Activated T-helper 2 cell treated with anti-CD3 and anti-CD28 coated beads, Interferon-gamma antibody, Interleukin-2, Interleukin-4, amounts not matched to agents 10 μg/mL and 5 μg/mL and 100 μg/mL, durations not matched to agents 14 hours and 24 hours and 36 hours (primary cell): ENCODE results near the gene SPAG16. TPM values are rescaled to one million over a fixed set of nuclear protein-coding genes. Genes with fewer than 3 reads are reported as not detected.

Experiments
- DNase-seq: peaks from one replicate; pipeline ENCODE4 v3.0.0; 2021; ENCODE audit warnings: low spot score
- H3K27ac Mint-ChIP-seq: one replicate; pipeline ENCODE4 v1.8.0; 2021; ENCODE audit warnings: mixed read lengths
- H3K27me3 Mint-ChIP-seq: one replicate; pipeline ENCODE4 v1.8.0; 2021; ENCODE audit warnings: low read depth, mixed read lengths
- H3K36me3 Mint-ChIP-seq: one replicate; pipeline ENCODE4 v1.8.0; 2021; ENCODE audit warnings: low read depth, mixed read lengths
- H3K4me1 Mint-ChIP-seq: one replicate; pipeline ENCODE4 v1.8.0; 2021; ENCODE audit warnings: low read depth, mixed read lengths
- H3K4me3 Mint-ChIP-seq: one replicate; pipeline ENCODE4 v1.8.0; 2021; ENCODE audit warnings: low read depth, mild to moderate bottlenecking, moderate library complexity, mixed read lengths
- H3K9me3 Mint-ChIP-seq: one replicate; pipeline ENCODE4 v1.8.0; 2021; ENCODE audit warnings: mixed read lengths
- intact Hi-C: fragments of 100-400 bp; cut with micrococcal nuclease; formaldehyde crosslinking; loops from one replicate; pipeline ENCODE4 v1.15.1; 2023
- total RNA-seq: library from RNA; stranded (reverse); gene quantifications from 2 replicates; pipeline ENCODE4 v1.2.3, GENCODE V29; 2022

SPAG16 gene
- total RNA-seq, 1 donor from 2014 or later: 7.5 TPM

DNA sequence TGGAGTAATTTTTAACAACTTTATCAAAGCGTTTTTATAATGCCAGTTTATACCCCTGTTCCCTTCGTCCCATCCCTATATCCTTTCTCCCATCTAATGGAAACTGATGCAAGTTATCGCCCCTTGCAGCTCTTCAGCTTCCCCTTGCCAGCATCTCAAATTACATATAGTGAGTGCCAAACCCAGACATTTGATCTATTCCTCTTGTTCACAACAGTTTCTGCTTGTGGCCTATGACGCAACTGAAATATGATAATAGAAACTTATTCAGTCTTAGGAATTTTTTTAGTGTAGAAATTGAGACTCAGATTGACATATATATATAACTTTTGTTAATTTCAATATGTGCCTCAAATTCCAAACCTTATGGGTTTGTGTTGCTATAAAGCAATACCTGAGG lies 564.4 kb downstream of the SPAG16 start:
- intact Hi-C loops: no loop called here
- H3K36me3 Mint-ChIP-seq: no peaks in the 10 kb centered on the region

DNA sequence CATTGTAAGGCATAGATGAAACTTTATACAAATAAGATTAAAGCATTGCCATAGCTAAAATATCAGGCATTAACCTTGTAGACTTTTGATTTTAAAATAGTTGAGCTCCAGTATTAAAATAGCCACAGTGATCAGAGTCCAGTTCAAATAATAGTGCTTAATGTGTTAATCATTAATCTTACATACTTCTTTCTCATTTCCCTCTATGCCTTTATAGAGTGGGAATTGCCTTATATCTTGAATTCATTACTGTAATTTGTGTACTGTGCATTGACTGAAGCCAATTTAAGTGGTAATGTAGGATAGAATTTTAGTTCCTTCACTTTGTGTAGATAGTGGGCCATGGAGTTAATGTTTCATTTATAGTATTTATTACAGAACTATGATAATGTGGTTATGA lies 577.4 kb downstream of the SPAG16 start:
- no peaks in the 10 kb centered on the region for H3K9me3 Mint-ChIP-seq
- intact Hi-C loops: no loop called here

More for the DNA sequence above, 564.4 kb downstream of the SPAG16 start:
- H3K27me3 Mint-ChIP-seq: no peaks in the 10 kb centered on the region
- H3K9me3 Mint-ChIP-seq: no peaks in the 10 kb centered on the region
- H3K4me1 Mint-ChIP-seq: no peaks in the 10 kb centered on the region
- H3K4me3 Mint-ChIP-seq: no peak overlapping the region
- H3K27ac Mint-ChIP-seq: no peak overlapping the region
- no peak for DNase-seq

DNA sequence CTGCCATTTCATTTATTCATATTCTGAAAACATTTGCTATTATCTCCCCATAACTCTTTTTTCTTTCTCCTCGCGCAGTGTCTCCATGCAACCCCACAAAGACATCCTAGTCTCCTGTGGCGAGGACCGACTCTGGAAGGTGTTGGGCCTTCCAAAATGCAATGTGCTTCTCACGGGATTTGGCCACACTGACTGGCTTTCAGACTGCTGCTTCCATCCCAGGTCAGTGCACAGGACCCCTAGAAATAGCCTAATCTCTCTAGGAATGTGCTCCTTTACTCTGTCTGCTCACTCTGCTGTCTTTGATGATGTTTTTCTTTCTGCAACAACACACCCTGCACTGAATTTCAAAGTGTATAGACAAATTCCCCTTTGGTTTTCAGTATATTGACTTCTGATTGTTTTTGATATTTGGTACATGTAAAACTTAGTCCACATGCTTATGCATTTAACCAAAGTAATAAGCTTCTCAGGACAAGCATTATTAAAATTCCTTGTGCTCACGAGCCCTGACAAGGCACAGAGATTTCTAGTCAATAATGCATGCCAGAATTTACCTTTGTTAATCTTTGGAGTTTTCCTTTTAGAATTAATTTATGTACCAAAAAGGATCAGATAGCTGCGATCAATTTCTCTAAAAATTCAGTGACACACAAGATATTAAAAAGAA lies 578.3 kb downstream of the SPAG16 start:
- H3K9me3 Mint-ChIP-seq: no peaks in the 10 kb centered on the region
- H3K36me3 Mint-ChIP-seq: no peaks in the 10 kb centered on the region
- no peaks in the 10 kb centered on the region for H3K27me3 Mint-ChIP-seq
- H3K4me3 Mint-ChIP-seq: no peak overlapping the region
- no peaks in the 10 kb centered on the region for H3K4me1 Mint-ChIP-seq
- intact Hi-C loops: no loop called here
- no peak overlapping the region for H3K27ac Mint-ChIP-seq
- no peak for DNase-seq

More for the DNA sequence above, 577.4 kb downstream of the SPAG16 start:
- Mint-ChIP-seq H3K36me3 (no peaks in the 10 kb centered on the region), H3K4me3 (no peak overlapping the region), H3K27ac (no peak overlapping the region), H3K4me1 (no peaks in the 10 kb centered on the region), H3K27me3 (no peaks in the 10 kb centered on the region)
- no peak for DNase-seq

DNA sequence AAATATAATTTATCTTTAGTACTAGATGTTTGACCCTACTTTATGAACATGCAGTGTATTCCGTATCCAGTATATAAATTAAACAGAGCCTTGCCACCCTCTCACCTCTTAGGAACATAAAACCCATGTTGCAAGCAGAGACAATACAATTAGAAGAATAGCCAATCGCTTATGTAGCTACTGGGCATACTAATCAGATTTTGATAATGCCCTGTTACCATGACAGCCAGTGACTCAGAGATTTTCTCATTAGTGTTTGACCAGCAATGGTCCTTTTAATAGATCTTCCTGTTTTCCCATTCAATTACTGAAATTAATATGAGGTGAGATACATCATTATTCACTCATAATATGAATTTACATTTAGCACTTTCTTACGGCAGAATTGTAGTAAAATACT lies 579.3 kb downstream of the SPAG16 start:
- no peak for DNase-seq
- intact Hi-C loops: no loop called here
- H3K36me3 Mint-ChIP-seq: no peaks in the 10 kb centered on the region
- no peaks in the 10 kb centered on the region for H3K4me1 Mint-ChIP-seq
- no peak overlapping the region for H3K4me3 Mint-ChIP-seq
- H3K9me3 Mint-ChIP-seq: no peaks in the 10 kb centered on the region
- H3K27me3 Mint-ChIP-seq: no peaks in the 10 kb centered on the region
- H3K27ac Mint-ChIP-seq: no peak overlapping the region

DNA sequence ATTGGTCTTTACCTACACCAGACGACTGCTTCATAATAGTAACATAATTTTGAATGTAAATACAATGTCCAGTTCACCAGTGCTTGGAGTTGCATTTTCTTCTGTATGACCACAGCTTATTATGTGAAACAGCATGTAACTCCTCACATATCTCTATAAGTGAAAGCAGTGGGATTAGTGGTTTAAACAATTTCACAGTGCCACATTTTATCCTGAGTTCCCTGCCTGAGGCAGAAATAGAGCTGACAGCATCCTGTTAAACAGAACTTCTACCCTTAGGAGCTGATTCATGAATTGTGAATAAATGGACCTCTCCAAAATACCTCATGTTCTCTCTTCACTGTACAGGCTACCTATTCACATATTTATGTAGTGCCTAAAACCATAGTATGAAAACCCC lies 584.3 kb downstream of the SPAG16 start:
- no peak overlapping the region for H3K27ac Mint-ChIP-seq
- H3K36me3 Mint-ChIP-seq: no peaks in the 10 kb centered on the region
- no peaks in the 10 kb centered on the region for H3K4me1 Mint-ChIP-seq
- no peak for DNase-seq
- H3K9me3 Mint-ChIP-seq: no peaks in the 10 kb centered on the region
- H3K27me3 Mint-ChIP-seq: no peaks in the 10 kb centered on the region
- H3K4me3 Mint-ChIP-seq: no peak overlapping the region
- intact Hi-C loops: no loop called here

DNA sequence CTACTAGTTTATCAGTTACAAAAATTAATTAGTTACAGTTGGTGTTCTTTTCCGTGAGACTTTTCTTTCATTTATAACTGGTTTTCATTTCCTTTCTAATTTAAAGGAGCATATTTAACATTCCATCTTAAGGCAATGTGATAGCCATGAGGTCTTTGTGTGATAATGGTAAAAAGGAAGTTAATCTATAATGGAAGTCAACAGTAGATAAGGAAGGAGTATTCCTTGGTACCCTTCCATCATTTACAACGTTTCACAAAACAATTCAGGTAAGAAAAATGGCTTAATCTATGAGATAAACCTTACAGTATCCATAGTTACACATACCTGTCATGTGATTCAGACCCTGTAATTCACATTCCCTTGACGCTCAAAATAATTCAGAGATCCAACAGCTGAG lies 601.2 kb downstream of the SPAG16 start:
- H3K4me1 Mint-ChIP-seq: no peaks in the 10 kb centered on the region
- intact Hi-C loops: no loop called here
- DNase-seq: no peak
- no peak overlapping the region for H3K4me3 Mint-ChIP-seq
- H3K27ac Mint-ChIP-seq: no peak overlapping the region
- H3K36me3 Mint-ChIP-seq: no peaks in the 10 kb centered on the region
- no peaks in the 10 kb centered on the region for H3K27me3 Mint-ChIP-seq
- no peaks in the 10 kb centered on the region for H3K9me3 Mint-ChIP-seq

DNA sequence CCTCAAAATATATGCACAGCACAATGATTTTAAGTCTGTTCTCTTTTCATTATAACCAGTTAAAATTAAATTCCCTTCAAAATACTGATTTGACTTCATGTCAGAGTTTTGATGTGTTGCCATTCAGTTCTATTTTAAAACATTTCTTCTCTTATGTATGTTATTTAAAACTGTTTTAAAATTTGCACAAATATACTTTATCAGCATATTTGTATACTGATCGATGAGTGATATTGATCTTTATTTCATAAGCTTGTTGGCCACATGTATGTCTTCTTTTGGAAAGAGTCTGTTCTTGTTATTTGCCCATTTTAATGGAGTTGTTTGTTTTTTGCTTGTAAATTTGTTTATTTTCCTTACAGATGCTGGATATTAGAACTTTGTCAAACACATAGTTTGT lies 630.2 kb downstream of the SPAG16 start:
- H3K4me3 Mint-ChIP-seq: no peak overlapping the region
- no peak for DNase-seq
- H3K27ac Mint-ChIP-seq: no peak overlapping the region
- H3K27me3 Mint-ChIP-seq: no peaks in the 10 kb centered on the region
- H3K4me1 Mint-ChIP-seq: no peaks in the 10 kb centered on the region
- intact Hi-C loops: no loop called here
- peaks cover 17% of the 10 kb centered on the region for H3K9me3 Mint-ChIP-seq
- H3K36me3 Mint-ChIP-seq: no peaks in the 10 kb centered on the region

DNA sequence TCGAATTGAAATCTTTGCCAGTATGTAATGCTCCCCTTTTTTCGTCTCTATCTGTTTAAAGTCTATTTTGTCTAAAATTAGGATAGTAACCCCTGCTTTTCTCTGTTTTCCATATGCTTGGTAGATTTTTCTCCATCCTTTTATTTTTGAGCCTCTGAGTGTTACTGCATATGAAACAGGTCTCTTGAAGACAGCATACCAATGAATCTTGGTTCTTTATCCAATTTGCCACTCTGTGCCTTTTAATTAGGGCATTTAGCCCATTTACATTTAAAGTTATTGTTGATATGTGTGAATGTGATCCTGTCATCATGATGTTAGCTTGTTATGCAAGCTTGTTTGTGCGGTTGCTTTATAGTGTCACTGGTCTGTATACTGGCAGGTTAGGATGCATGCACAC lies 635.8 kb downstream of the SPAG16 start:
- H3K27me3 Mint-ChIP-seq: no peaks in the 10 kb centered on the region

DNA sequence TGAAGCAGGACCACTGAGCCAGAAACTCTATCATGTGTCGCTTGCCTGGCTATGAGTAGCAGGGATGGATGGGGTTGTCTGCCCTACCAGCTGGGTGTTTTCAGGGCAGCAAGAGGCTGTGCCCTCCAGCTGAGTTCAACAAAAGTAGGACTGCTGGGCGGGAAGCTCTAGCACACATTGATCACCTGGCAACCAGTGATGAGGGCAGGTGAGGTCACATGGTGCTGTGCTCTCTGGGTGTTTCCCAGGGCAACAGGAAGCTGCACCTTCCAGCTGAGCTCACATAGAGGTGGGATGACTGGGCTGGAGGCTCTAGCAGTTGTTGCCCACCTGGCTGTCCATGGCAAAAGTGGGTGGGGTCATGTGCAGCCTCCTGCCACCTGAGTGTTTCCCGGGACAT lies 639.3 kb downstream of the SPAG16 start:
- no peaks in the 10 kb centered on the region for H3K4me1 Mint-ChIP-seq
- no peak for DNase-seq
- no peak overlapping the region for H3K4me3 Mint-ChIP-seq
- no peak overlapping the region for H3K27ac Mint-ChIP-seq
- H3K36me3 Mint-ChIP-seq: no peaks in the 10 kb centered on the region
- peaks cover 33% of the 10 kb centered on the region for H3K9me3 Mint-ChIP-seq
- no peaks in the 10 kb centered on the region for H3K27me3 Mint-ChIP-seq
- intact Hi-C loops: no loop called here

More for the DNA sequence above, 635.8 kb downstream of the SPAG16 start:
- H3K4me3 Mint-ChIP-seq: no peak overlapping the region
- H3K9me3 Mint-ChIP-seq: peaks cover 43% of the 10 kb centered on the region
- H3K36me3 Mint-ChIP-seq: no peaks in the 10 kb centered on the region
- no peak overlapping the region for H3K27ac Mint-ChIP-seq
- no peaks in the 10 kb centered on the region for H3K4me1 Mint-ChIP-seq
- intact Hi-C loops: no loop called here
- DNase-seq: no peak

DNA sequence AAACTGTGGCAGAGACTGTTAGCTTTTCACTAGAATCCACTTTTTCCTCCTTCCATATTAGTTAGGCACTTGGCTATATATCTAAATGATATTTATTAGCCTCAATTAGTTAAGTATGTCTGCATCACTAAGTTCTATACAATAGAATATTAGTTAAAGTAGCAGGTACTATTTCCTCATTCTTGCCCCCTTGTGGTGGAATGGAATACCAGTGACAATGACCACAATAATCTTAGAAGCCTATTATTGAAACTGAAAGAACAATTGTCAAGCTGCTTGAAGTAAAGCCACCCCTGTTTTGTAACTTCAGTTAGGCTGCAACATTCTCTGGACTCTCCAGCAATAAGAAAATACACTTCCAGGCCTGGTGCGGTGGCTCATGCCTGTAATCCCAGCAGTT lies 650.3 kb downstream of the SPAG16 start:
- Mint-ChIP-seq H3K36me3 (no peaks in the 10 kb centered on the region), H3K27ac (no peak overlapping the region), H3K27me3 (no peaks in the 10 kb centered on the region), H3K4me3 (no peak overlapping the region), H3K4me1 (no peaks in the 10 kb centered on the region), H3K9me3 (no peaks in the 10 kb centered on the region)
- DNase-seq: no peak
- intact Hi-C loops: loop anchor here (2.0 kb wide), 1 partner anchor 684 kb away; no protein-coding TSS in a partner anchor

DNA sequence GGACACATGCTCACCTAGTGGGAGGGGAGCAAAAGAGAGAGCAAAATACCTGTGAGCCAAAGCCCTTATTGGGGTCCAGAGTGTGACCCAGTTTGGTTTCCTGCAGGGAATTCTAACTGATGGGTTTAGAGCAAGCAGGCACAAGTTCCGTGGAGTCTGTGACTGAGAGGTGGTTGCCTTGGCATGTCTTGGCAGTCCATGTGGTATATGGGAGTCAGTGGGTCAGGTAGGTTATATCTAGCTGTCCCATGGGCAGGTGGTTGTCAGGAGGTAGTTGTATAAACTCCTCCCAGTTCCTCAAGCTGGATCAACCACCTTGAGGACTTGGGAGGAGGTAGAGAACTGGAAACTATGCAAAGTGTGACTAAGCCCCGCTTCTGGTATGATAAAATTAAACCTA lies 673.8 kb downstream of the SPAG16 start:
- Mint-ChIP-seq H3K36me3 (no peaks in the 10 kb centered on the region), H3K27ac (no peak overlapping the region), H3K4me1 (no peaks in the 10 kb centered on the region), H3K4me3 (no peak overlapping the region), H3K9me3 (no peaks in the 10 kb centered on the region), H3K27me3 (no peaks in the 10 kb centered on the region)
- intact Hi-C loops: no loop called here
- DNase-seq: no peak

DNA sequence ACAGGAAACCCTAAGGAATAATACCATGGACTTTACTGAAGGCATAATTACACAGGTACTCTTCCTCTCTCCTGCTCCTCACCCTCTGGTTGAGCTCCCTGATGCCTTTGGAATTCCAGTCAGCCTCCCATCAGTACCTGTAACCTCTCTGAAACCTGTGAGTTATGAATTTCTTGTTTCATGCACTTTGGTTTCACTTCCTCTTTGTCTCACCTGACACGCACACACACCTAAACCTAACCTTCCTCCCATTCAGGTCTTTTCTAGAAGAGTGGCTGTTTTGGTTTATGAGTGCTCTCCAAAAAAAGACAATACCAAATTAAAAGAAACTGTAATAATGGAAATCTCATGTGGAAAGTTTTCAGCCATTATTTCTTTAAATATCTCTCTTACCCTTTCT lies 675.3 kb downstream of the SPAG16 start:
- H3K9me3 Mint-ChIP-seq: no peaks in the 10 kb centered on the region
- no peak for DNase-seq
- no peak overlapping the region for H3K27ac Mint-ChIP-seq
- no peaks in the 10 kb centered on the region for H3K4me1 Mint-ChIP-seq
- no peaks in the 10 kb centered on the region for H3K36me3 Mint-ChIP-seq
- H3K4me3 Mint-ChIP-seq: no peak overlapping the region
- intact Hi-C loops: no loop called here
- H3K27me3 Mint-ChIP-seq: no peaks in the 10 kb centered on the region

DNA sequence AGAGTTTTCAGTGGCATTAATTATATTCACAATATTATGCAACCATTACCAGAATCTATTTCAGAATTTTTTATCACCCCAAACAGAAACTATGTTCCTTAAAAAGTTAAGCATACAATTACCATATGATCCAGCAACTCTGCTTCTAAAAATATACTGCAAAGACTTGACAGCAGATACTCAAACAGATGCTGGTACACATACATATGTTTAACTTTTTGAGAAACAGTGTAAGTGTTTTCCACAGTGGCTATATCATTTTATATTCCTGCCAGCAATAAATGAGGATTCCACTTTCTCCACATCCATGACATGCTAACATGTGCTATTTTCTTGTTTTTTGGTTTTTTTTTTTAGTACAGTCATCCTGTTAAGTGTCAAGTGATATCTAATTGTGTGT lies 687.3 kb downstream of the SPAG16 start:
- Mint-ChIP-seq H3K9me3 (no peaks in the 10 kb centered on the region), H3K4me3 (no peak overlapping the region), H3K4me1 (no peaks in the 10 kb centered on the region), H3K36me3 (no peaks in the 10 kb centered on the region), H3K27ac (no peak overlapping the region), H3K27me3 (no peaks in the 10 kb centered on the region)
- no peak for DNase-seq
- intact Hi-C loops: no loop called here

DNA sequence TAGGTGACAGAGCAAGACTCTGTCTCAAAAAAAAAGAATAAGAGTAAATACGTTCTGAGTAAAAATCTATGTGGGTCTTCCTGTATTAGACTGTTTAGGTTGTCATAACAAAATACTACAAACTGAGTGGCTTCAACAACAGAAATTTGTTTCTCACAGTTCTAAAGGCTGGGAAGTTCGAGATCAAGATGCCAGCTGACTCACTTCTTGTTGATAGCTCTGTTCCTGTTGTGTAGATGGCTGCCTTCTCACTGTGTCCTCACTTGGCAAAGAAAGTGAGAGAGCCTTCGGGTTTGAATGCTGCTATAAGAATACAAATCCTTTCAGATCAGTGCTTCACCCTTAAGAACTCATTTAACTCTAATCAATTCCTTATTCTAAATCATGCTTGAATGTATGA lies 696.6 kb downstream of the SPAG16 start:
- intact Hi-C loops: no loop called here
- Mint-ChIP-seq H3K9me3 (no peaks in the 10 kb centered on the region), H3K36me3 (no peaks in the 10 kb centered on the region), H3K27ac (no peak overlapping the region), H3K4me1 (no peaks in the 10 kb centered on the region), H3K27me3 (no peaks in the 10 kb centered on the region), H3K4me3 (no peak overlapping the region)
- DNase-seq: no peak
